IgD-negative memory B cell (primary cell): ENCODE measurements around the gene RPS6KA6. TPM values are rescaled to one million over a fixed set of nuclear protein-coding genes. Genes with fewer than 3 reads are reported as not detected.

ENCODE experiments used
- H3K27ac Mint-ChIP-seq, 3 donors: one replicate each; pipeline ENCODE4 v1.8.0; 2020 to 2022; ENCODE audit warnings: mild to moderate bottlenecking in 3 of 3, mixed read lengths in 3 of 3, moderate library complexity in 1 of 3
- H3K27me3 Mint-ChIP-seq: one replicate; pipeline ENCODE4 v1.8.0; 2021; ENCODE audit warnings: mixed read lengths
- H3K36me3 Mint-ChIP-seq: one replicate; pipeline ENCODE4 v1.8.0; 2020; ENCODE audit warnings: mild to moderate bottlenecking, mixed read lengths
- H3K4me1 Mint-ChIP-seq, 3 donors: one replicate each; pipeline ENCODE4 v1.8.0; 2020 to 2022; ENCODE audit warnings: mixed read lengths in 3 of 3, mild to moderate bottlenecking in 1 of 3
- H3K4me3 Mint-ChIP-seq, 4 donors: one replicate each; pipeline ENCODE4 v1.8.0; 2020 to 2022; ENCODE audit warnings: mild to moderate bottlenecking in 4 of 4, mixed read lengths in 4 of 4, moderate library complexity in 3 of 4
- H3K9me3 Mint-ChIP-seq, 3 donors: one replicate each; pipeline ENCODE4 v1.8.0; 2020 to 2021; ENCODE audit warnings: mixed read lengths in 3 of 3, mild to moderate bottlenecking in 1 of 3
- polyA plus RNA-seq: library from polyadenylated mRNA; unstranded; fragments of 300-500 nt; fragmentation: Illumina TruSeq; gene quantifications from one replicate; pipeline ENCODE4 v1.2.3, GENCODE V29; 2021

Gene RPS6KA6
- polyA plus RNA-seq, 1 donor from 2014 or later: 0.86 TPM

DNA sequence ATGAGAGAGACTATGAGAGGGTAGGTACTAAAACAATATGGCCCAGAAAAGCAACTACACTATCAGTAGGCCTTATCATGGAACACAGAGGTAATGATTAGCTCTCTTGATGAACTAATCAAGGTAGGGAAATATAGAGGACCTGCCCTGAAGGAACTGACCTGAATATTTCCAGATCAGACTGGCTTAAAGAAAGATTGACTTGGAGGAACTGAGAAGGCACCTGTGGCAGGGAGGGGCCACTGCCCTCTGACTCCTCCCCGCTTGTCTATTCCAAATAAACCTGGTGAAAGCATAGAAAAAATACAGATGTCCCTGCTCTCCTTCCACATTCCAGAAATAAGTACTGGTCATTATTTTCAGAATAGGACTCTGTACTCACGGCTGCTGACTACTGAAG, 5.5 kb downstream of the RPS6KA6 start:
- Mint-ChIP-seq H3K27ac (no peak overlapping the region), H3K27me3 (no peaks in the 10 kb centered on the region), H3K36me3 (no peaks in the 10 kb centered on the region), H3K9me3 (peaks cover 0 to 3% (median 0%) of the 10 kb centered on the region in 3 donors), H3K4me3 (no peak overlapping the region), H3K4me1 (no peaks in the 10 kb centered on the region)

DNA sequence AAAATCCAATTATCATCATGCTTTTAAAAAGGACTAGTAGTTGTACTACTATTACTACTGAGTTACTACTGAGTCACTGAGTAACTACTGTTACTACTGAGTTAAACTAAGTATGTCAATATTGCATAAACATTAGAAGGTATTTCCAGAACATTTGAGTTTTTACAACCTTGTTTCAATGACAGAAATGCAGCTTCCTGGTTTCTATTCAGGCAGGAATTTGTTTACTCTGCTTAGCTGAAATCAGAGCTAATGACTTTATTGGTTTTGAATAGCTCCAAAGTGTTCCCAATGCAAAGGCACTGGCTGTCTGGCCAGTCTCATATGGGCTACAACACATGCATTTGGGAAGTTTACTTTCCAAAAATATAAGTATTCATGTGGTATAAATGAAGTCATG, 12.0 kb downstream of the RPS6KA6 start:
- Mint-ChIP-seq H3K4me1 (no peaks in the 10 kb centered on the region), H3K36me3 (no peaks in the 10 kb centered on the region), H3K4me3 (no peak overlapping the region), H3K27ac (no peak overlapping the region), H3K9me3 (no peaks in the 10 kb centered on the region), H3K27me3 (no peaks in the 10 kb centered on the region)

DNA sequence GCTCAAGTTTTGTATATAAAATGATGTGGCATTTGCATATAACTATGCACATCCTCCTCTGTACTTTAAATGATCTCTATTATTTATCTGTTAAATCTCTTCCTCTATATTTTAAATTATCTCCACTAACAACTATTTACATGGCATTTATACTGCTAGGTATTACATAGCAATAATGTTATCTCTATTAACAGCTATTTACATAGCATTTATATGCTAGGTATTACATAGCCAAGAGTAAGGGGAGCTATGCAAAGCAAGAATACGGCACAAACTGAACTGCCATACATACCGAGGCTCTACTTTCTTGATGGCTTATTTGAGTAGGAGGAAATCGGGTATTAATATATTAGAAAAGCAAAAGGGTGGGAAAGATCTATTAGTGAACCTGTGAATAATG, 12.7 kb downstream of the RPS6KA6 start:
- no peaks in the 10 kb centered on the region for H3K9me3 Mint-ChIP-seq
- H3K27ac Mint-ChIP-seq: no peak overlapping the region
- H3K27me3 Mint-ChIP-seq: no peaks in the 10 kb centered on the region
- no peaks in the 10 kb centered on the region for H3K36me3 Mint-ChIP-seq
- H3K4me3 Mint-ChIP-seq: no peak overlapping the region
- no peaks in the 10 kb centered on the region for H3K4me1 Mint-ChIP-seq

DNA sequence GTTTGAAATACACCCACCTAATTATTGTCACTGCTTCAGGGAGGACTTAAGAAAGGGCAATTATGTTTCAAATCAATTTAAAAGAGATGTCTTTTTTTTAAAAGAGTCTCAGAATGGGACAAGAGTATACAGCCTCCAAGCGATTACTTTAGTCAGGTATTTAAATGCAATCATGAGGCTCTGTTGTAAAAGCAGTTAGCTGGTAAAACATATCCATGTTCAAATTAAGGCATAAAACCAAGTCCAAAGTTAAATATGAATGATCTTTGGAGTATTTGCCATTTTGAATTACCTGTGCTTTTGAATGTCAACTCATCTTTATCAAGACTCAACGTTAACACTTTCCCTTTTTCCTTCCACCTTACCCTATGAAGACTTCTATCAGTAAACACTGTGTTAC, 13.7 kb downstream of the RPS6KA6 start:
- Mint-ChIP-seq H3K27me3 (no peaks in the 10 kb centered on the region), H3K4me1 (no peaks in the 10 kb centered on the region), H3K36me3 (no peaks in the 10 kb centered on the region), H3K9me3 (no peaks in the 10 kb centered on the region), H3K4me3 (no peak overlapping the region), H3K27ac (no peak overlapping the region)

DNA sequence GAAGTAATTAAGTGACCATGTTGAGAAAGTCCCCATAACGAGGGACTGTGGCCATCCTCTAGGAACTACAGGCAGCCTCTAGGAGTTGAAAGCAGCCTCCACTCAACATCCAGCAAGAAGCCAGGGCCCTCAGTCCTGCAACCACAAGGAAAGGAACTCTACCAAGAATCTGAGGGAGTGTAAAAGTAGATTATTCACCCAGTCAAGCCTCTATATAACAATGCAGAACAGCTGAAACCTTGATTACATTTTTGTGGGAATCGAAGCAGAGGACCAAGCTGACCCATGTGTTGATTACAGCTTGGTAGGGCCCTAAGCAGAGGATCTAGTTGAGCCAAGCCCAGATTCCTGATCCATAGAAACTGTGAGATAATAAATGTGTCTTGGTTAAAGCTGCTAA, 17.1 kb downstream of the RPS6KA6 start:
- Mint-ChIP-seq H3K4me1 (no peaks in the 10 kb centered on the region), H3K9me3 (peaks cover 0 to 1% (median 0%) of the 10 kb centered on the region in 3 donors), H3K27ac (no peak overlapping the region), H3K4me3 (no peak overlapping the region), H3K27me3 (no peaks in the 10 kb centered on the region), H3K36me3 (no peaks in the 10 kb centered on the region)

DNA sequence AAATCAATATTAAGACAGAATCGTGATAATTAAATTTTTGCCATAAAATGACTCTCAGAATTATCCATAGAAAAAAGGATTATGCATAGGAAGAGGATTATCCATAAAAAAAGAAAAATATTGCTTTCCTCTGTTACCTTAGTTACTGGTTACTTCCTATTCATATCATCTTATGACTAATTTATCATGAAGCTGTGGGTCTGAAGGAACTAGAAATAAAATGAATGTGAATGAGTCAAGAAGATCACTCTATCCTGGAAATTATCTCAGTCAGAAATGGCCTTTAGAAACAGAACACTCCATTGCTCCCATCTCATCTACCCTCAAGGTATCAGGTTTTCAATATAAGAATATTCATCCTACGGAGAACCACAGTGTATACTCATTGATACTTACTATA, 19.4 kb downstream of the RPS6KA6 start:
- H3K4me1 Mint-ChIP-seq: no peaks in the 10 kb centered on the region
- no peak overlapping the region for H3K27ac Mint-ChIP-seq
- no peak overlapping the region for H3K4me3 Mint-ChIP-seq
- no peaks in the 10 kb centered on the region for H3K36me3 Mint-ChIP-seq
- peaks cover 0 to 3% (median 2%) of the 10 kb centered on the region in 3 donors for H3K9me3 Mint-ChIP-seq
- H3K27me3 Mint-ChIP-seq: no peaks in the 10 kb centered on the region

DNA sequence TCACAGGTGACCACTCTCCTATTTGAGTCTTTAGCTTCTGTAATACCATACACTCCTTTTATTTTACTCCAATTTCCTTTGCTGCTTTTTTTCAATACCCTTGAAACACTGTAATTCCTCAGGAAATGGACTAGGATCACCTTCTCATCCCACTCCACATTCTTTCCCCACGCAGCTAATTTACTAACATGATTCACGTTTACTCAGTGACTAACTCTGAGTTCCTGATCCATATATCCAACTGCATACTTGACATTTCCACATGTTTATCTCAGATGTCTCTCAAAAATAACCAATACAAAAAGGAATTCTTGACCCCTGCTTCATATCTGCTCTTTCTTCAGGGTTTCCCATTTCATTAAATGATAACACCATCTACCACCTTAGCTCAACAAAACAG, 19.9 kb downstream of the RPS6KA6 start:
- Mint-ChIP-seq H3K4me1 (no peaks in the 10 kb centered on the region), H3K27ac (no peak overlapping the region), H3K36me3 (no peaks in the 10 kb centered on the region), H3K9me3 (peaks cover 0 to 3% (median 2%) of the 10 kb centered on the region in 3 donors), H3K27me3 (no peaks in the 10 kb centered on the region), H3K4me3 (no peak overlapping the region)

DNA sequence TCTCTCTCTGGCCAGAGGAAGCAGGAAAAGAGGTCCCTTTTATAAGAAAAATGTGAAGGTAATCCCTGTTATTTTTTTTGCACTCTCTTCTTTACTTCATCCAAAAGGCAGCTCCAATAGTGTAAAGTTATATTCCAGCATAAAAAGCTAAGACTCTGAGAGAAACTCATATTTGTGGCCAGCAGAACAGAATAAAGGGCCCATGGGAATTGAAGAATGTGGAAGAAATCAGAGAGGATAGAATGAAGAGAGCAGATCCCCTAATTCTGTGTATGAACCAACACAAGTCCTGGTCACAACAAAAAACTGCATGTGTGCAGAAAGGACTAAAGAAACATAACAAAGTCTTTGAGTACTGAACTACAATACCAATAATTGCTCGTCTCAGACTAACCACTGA, 22.3 kb downstream of the RPS6KA6 start:
- Mint-ChIP-seq H3K9me3 (peaks cover 0 to 3% (median 2%) of the 10 kb centered on the region in 3 donors), H3K36me3 (no peaks in the 10 kb centered on the region), H3K4me3 (no peak overlapping the region)

DNA sequence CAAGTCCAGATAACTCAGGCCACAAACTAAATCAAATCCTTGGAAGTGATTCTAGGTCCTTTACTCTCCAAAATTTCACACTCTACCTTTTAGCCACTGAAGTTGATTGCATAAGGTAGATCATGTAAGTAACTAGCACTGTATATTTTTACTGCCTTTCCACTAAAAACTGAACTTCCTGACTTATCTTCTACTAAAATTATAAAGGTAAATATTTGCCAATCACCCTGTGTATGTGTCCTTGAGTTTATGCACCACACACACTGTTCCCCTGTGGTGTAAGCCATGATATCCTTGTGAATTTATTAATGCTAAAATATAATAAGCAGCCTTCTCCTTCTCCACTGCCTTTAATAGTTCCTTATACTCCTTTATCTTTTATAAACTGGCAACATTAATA, 25.6 kb downstream of the RPS6KA6 start:
- H3K4me1 Mint-ChIP-seq: no peaks in the 10 kb centered on the region
- no peaks in the 10 kb centered on the region for H3K36me3 Mint-ChIP-seq
- H3K4me3 Mint-ChIP-seq: no peak overlapping the region
- H3K9me3 Mint-ChIP-seq: peaks cover 0 to 2% (median 1%) of the 10 kb centered on the region in 3 donors
- H3K27me3 Mint-ChIP-seq: no peaks in the 10 kb centered on the region
- H3K27ac Mint-ChIP-seq: no peak overlapping the region

More for the DNA sequence above, 22.3 kb downstream of the RPS6KA6 start:
- Mint-ChIP-seq H3K4me1 (no peaks in the 10 kb centered on the region), H3K27me3 (no peaks in the 10 kb centered on the region), H3K27ac (no peak overlapping the region)

DNA sequence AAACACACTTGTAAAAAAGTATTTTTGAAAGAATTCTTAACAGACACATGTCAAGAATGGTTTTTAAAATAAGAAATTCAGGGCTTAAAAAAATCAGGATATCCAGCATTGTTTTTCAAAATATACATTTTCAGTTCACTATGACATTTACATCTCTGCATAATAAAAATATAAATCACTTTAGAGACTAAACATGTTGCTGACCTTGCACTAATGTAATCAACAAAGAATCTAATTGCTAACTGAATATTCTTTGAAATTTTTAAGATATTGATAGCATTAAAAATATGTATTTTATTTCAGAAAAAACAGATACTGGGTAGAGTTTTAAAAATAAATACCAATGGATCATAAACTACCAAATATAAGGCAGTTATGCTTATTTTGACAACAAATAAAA, 26.4 kb downstream of the RPS6KA6 start:
- Mint-ChIP-seq H3K4me1 (no peaks in the 10 kb centered on the region), H3K36me3 (no peaks in the 10 kb centered on the region), H3K4me3 (no peak overlapping the region), H3K27ac (no peak overlapping the region), H3K9me3 (peaks cover 0 to 2% (median 1%) of the 10 kb centered on the region in 3 donors), H3K27me3 (no peaks in the 10 kb centered on the region)

DNA sequence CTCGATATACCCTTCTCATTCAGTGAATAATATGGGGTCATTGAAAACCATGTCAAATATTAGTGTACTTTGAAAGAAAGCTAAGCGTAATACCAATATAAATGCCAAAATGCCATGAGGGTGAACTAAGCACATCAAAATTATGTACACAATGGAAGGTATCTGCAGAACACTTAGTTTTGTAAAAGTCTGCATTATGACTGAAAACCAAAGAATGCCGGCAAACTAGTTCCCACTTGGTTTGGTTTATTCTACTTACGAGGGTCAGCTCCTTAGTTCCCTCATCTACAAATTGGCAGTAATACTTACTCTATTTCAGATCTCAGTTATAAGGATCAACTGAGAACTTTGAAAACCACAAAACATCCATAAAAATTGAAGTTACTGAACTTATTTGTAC, 27.3 kb downstream of the RPS6KA6 start:
- H3K27me3 Mint-ChIP-seq: no peaks in the 10 kb centered on the region
- no peak overlapping the region for H3K4me3 Mint-ChIP-seq
- peaks cover 0 to 2% (median 1%) of the 10 kb centered on the region in 3 donors for H3K9me3 Mint-ChIP-seq
- H3K4me1 Mint-ChIP-seq: no peaks in the 10 kb centered on the region
- no peaks in the 10 kb centered on the region for H3K36me3 Mint-ChIP-seq
- H3K27ac Mint-ChIP-seq: no peak overlapping the region

DNA sequence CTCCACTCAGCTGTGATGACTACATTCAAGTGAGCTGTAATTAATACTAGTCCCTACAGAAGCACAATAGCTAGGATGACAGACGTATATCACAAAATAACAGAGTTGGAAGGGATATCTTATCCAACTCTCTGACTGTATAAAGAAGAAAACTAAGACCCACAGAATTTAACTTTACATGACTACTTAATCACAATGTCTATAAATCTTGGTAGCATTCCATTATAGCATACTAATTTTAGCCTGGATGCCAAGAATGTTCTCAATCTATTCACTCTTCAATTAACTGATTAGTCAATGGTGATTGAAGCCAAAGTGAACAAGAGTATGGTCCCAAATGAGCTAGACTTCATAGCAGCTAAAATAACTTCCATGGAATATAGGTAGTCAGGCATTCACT, 31.2 kb downstream of the RPS6KA6 start:
- Mint-ChIP-seq H3K4me3 (no peak overlapping the region), H3K4me1 (no peaks in the 10 kb centered on the region), H3K27me3 (no peaks in the 10 kb centered on the region), H3K27ac (no peak overlapping the region), H3K9me3 (peaks cover 0 to 3% (median 0%) of the 10 kb centered on the region in 3 donors), H3K36me3 (no peaks in the 10 kb centered on the region)

DNA sequence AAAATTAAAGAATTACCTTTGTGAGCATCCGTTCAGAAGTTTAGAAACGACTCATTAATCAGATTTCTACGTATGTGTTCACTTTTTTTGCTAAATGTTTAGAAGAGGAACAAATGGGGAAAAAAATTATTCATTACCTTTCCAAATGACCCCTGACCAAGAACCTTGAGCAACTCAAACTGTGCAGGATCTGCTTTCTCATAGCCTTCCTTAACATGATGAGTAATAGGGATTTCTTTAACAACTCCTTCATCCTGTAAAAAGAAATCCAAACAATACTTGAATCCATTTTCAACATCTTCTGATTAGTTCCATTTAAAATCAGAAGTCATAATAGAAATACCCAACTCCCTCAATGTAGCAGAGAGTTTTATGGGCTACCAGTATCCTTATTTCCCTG, 32.1 kb downstream of the RPS6KA6 start:
- Mint-ChIP-seq H3K36me3 (no peaks in the 10 kb centered on the region), H3K4me3 (no peak overlapping the region), H3K27ac (no peak overlapping the region), H3K4me1 (no peaks in the 10 kb centered on the region), H3K9me3 (peaks cover 0 to 3% (median 0%) of the 10 kb centered on the region in 3 donors), H3K27me3 (no peaks in the 10 kb centered on the region)

DNA sequence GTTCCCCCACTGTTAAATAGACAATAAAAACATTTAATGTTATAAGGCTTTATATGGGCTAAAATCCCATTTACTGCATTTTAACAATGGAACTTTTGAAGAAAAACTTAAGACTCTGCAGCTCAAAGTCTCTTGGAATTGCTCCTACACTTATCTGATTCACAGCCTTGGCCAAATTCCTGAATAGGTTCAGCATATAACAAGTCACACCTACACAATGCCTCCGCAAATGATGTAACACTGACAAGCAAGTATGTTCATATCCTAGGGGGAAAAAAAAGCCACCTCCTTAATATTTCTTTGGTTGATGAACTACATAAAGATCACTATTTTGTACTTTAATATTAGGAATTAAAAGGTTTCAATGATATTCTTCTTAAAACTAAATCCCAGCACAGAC, 34.5 kb downstream of the RPS6KA6 start:
- Mint-ChIP-seq H3K27me3 (no peaks in the 10 kb centered on the region), H3K27ac (no peak overlapping the region), H3K4me3 (no peak overlapping the region), H3K4me1 (no peaks in the 10 kb centered on the region), H3K36me3 (no peaks in the 10 kb centered on the region), H3K9me3 (peaks cover 0 to 3% (median 0%) of the 10 kb centered on the region in 3 donors)

DNA sequence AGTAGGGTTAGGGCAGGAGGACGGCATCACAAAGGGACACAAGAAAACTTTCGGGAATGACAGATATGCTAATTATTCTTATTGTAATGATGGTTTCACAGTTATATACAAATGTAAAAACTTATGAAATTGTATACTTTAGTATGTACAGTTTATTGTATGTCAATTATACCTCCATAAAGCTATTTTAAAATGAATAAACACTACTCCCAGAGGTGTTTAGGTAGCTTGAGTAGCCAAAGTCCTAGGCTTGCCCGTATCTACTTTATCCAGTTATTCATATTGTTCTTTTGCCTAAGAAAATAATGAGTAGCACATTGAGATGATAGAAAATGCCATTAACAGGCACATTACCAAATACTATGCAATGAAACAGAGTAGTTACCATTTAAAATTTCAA, 43.0 kb downstream of the RPS6KA6 start:
- Mint-ChIP-seq H3K9me3 (peaks cover 0 to 1% (median 0%) of the 10 kb centered on the region in 3 donors), H3K27ac (no peak overlapping the region), H3K4me3 (no peak overlapping the region), H3K4me1 (no peaks in the 10 kb centered on the region), H3K36me3 (peaks cover 3% of the 10 kb centered on the region), H3K27me3 (no peaks in the 10 kb centered on the region)

DNA sequence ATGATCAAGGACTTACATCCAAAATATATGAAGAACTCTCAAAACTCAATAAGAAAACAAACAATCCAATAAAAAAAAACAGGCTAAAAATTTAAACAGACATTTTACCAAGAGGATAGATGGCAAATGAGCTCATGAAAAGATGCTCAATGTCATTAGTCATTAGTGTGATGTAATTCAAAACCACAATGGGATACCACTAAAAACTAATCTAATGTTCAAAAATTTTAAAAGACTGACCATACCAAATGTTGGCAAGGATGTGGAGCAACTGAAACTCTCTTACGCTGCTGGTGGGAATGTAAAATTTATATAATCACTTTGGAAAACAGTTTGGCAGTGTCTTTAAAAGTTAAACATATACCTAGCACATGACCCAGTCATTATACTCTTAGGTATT, 43.7 kb downstream of the RPS6KA6 start:
- H3K9me3 Mint-ChIP-seq: peaks cover 0 to 1% (median 0%) of the 10 kb centered on the region in 3 donors
- H3K4me3 Mint-ChIP-seq: no peak overlapping the region
- peaks cover 3% of the 10 kb centered on the region for H3K36me3 Mint-ChIP-seq
- no peaks in the 10 kb centered on the region for H3K4me1 Mint-ChIP-seq
- H3K27ac Mint-ChIP-seq: no peak overlapping the region
- no peaks in the 10 kb centered on the region for H3K27me3 Mint-ChIP-seq

DNA sequence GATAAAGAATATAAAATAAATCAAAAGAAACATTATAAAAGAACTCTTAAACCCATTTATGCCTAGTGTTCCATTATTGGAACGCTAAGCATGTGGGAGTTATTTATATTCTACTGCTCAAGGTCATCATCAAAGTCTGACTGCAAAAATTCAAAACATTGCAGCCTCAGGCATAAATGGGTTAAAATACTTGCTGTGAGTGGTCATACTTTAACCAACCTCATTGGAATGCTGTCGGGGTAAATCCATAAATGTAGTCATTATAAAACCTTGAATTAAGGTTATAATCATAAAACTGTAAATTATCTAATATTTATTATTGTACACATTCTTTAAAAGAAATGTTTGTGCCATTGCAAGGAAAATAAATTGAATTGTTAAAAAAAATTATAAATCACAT, 55.0 kb downstream of the RPS6KA6 start:
- H3K36me3 Mint-ChIP-seq: no peaks in the 10 kb centered on the region
- no peak overlapping the region for H3K4me3 Mint-ChIP-seq
- H3K4me1 Mint-ChIP-seq: no peaks in the 10 kb centered on the region
- peaks cover 0 to 1% (median 0%) of the 10 kb centered on the region in 3 donors for H3K9me3 Mint-ChIP-seq
- H3K27me3 Mint-ChIP-seq: no peaks in the 10 kb centered on the region
- H3K27ac Mint-ChIP-seq: no peak overlapping the region
